Kidney (tissue), 14 donors: ENCODE results near the gene ZDHHC11. TPM values are rescaled to one million over a fixed set of nuclear protein-coding genes. Genes with fewer than 3 reads are reported as not detected.

Experiments
- DNase-seq, 5 donors: peaks; one replicate each; pipeline ENCODE4 v3.0.0-alpha.2; 2013 to 2020
- FAIRE-seq: peaks from 2 replicates; lab custom pipeline; 2012; peaks lifted over from hg19 to GRCh38; lab: Jason Lieb, UNC
- H3K27ac ChIP-seq, 2 donors: one replicate each; pipeline ENCODE4 v1.7.0; 2013; ENCODE audit warnings: low read depth in 2 of 2, low read length in 2 of 2, inconsistent platforms in 1 of 2
- H3K27me3 ChIP-seq: one replicate; pipeline ENCODE4 v1.7.1; 2013; ENCODE audit warnings: low read length, inconsistent platforms; ENCODE audit not compliant: control insufficient read depth, insufficient read depth
- H3K36me3 ChIP-seq, 3 donors: one replicate each; pipeline versions ENCODE4 v1.7.0 to v1.7.1; 2013; ENCODE audit warnings: low read length in 3 of 3, control low read depth in 1 of 3, inconsistent platforms in 1 of 3; ENCODE audit not compliant: insufficient read depth in 3 of 3, control insufficient read depth in 2 of 3
- H3K4me1 ChIP-seq, 3 donors: one replicate each; pipeline versions ENCODE4 v1.7.0 to v1.7.1; 2013; ENCODE audit warnings: low read length in 3 of 3, inconsistent platforms in 1 of 3, low read depth in 1 of 3; ENCODE audit not compliant: control insufficient read depth in 2 of 3, insufficient read depth in 2 of 3
- H3K4me3 ChIP-seq, 3 donors: one replicate each; pipeline versions ENCODE4 v1.7.0 to v1.8.1; 2013; ENCODE audit warnings: low read length in 3 of 3, control low read depth in 1 of 3, inconsistent platforms in 1 of 3
- H3K9ac ChIP-seq, 3 donors: one replicate each; pipeline versions ENCODE4 v1.7.0 to v1.7.1; 2013; ENCODE audit warnings: low read length in 3 of 3, control low read depth in 1 of 3, inconsistent platforms in 1 of 3
- H3K9me3 ChIP-seq, 3 donors: one replicate each; pipeline versions ENCODE4 v1.7.0 to v1.7.1; 2013; ENCODE audit warnings: low read length in 3 of 3, control low read depth in 1 of 3, inconsistent platforms in 1 of 3; ENCODE audit not compliant: control insufficient read depth in 2 of 3, insufficient read depth in 1 of 3
- intact Hi-C: fragments of 100-400 bp; cut with DNase I; formaldehyde crosslinking; loops from one replicate; pipeline ENCODE4 v1.11.1; 2022
- polyA plus RNA-seq: library from polyadenylated mRNA; stranded (reverse); fragments of 350-450 nt; fragmentation: Illumina TruSeq; extraction: RNeasy Lipid Tissue Mini Kit (QIAGEN cat#74804); gene quantifications from one replicate; pipeline ENCODE4 v1.2.3, GENCODE V29; 2014; ENCODE audit warnings: low read depth, low replicate concordance; ENCODE audit not compliant: insufficient read depth
- total RNA-seq: library from RNA; stranded (reverse); fragmentation: NEBNext Ultra II Directional; extraction: Animal tissue kit (Norgen Biotek cat#: 25700); gene quantifications from one replicate; pipeline ENCODE4 v1.2.1, GENCODE V29; 2021
- TF ChIP-seq, protein P1 (sequence below): IDR thresholded peaks from 3 replicates; pipeline ENCODE4 v1.5.1; 2012; ENCODE audit warnings: mild to moderate bottlenecking, moderate library complexity, borderline replicate concordance; ENCODE audit not compliant: insufficient read depth; ENCODE audit errors: extremely low read depth
- donor health status: control.
- donor health status: control.
- donor health status: control.
- donor health status: control.
- donor health status: control.
- donor health status: DM: yes; HTN: yes; CAD: no.
- donor health status: Normal renal cell carcinoma (clear cell type).

ZDHHC11 gene
- total and polyA plus RNA-seq, 2 donors from 2014 or later = 1.6 to 10.1 TPM

DNA sequence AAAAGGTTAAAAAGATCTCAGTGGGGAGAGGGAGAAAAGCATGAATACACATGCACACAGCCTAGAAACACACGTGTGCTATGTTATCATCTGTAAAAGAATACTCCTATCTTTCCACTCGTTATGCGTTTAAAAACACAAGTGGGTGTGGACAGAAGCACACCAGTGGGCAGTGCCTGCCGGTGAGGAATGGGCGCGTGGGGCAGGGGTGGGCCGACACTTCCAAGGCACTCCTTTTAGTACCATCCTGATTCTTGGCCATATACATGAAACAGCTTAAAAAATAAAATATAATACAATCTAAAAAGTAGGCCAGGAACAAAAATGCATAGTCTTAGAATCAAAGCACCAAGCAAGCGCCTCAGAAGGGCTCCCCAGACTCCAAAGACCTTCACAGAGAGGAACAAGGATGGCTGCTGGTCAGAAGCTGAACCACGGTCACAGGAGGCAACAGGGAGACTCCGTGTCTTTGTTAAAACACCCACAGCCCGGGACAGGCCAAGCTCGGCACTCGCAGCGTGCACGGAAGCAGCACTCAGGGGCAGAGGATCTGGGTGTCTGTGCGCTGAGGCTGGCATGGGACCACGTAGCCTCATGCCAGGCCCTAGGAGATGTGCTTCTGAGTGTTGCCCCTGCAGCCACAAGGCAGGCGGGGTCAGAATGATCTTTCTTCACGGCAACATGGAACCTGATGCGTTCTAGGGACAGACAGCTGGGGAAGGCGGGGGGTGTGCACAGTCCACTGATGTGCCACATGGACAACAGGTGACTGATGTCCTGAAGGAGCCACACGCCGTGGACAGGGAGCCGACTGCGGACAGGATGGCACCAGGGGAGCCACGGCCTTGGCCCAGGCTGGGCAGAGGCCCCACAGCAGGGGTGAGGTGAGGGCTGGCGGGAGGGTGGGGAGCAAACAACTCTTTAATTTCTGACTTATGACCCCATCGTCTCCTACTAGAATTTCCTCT lies 25.9 kb upstream of the ZDHHC11 start:
- Histone ChIP-seq H3K4me1 (no peaks in the 10 kb centered on the region), H3K9me3 (no peaks in the 10 kb centered on the region), H3K9ac (no peak overlapping the region), H3K27ac (no peak overlapping the region), H3K36me3 (peaks cover 3 to 37% (median 28%) of the 10 kb centered on the region in 3 donors), H3K4me3 (no peak overlapping the region), H3K27me3 (no peaks in the 10 kb centered on the region)
- no peak for FAIRE-seq
- TF ChIP-seq, protein P1, sequence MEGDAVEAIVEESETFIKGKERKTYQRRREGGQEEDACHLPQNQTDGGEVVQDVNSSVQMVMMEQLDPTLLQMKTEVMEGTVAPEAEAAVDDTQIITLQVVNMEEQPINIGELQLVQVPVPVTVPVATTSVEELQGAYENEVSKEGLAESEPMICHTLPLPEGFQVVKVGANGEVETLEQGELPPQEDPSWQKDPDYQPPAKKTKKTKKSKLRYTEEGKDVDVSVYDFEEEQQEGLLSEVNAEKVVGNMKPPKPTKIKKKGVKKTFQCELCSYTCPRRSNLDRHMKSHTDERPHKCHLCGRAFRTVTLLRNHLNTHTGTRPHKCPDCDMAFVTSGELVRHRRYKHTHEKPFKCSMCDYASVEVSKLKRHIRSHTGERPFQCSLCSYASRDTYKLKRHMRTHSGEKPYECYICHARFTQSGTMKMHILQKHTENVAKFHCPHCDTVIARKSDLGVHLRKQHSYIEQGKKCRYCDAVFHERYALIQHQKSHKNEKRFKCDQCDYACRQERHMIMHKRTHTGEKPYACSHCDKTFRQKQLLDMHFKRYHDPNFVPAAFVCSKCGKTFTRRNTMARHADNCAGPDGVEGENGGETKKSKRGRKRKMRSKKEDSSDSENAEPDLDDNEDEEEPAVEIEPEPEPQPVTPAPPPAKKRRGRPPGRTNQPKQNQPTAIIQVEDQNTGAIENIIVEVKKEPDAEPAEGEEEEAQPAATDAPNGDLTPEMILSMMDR = no peak
- intact Hi-C loops = no loop called here
- DNase-seq = peak in 1 of 5 donors; percentile 26

DNA sequence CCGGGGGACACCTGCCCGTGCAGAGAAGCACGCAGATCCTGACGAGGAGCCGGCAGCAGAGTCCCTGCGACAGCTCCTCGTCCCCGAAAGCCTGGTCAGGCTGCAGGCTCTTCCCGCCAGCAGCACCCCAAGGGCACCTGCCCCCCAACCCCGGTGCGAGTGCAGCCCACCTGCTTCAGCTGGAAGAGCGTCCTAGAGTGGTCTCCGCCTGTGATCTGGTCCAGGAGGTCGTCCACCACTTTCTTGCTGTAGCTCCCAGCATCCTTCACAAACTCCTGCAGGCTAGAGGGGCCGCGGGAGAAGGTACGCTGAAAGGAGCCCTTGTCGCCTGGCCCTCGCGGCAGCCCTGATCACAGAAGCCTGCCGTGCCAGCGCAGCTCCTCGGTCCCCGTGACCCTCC lies 25.1 kb upstream of the ZDHHC11 start:
- TF ChIP-seq, protein P1 = no peak
- intact Hi-C loops = no loop called here

GRCh38 chr5:873328-873727 lies 22.5 kb upstream of the ZDHHC11 start:
- Histone ChIP-seq H3K4me1 (no peaks in the 10 kb centered on the region), H3K4me3 (no peak overlapping the region), H3K36me3 (peaks cover 7 to 53% (median 42%) of the 10 kb centered on the region in 3 donors), H3K27me3 (no peaks in the 10 kb centered on the region), H3K9me3 (no peaks in the 10 kb centered on the region), H3K27ac (no peak overlapping the region), H3K9ac (no peak overlapping the region)
- DNase-seq (no peak), FAIRE-seq (no peak)
- intact Hi-C loops = no loop called here
- TF ChIP-seq, protein P1 = no peak

More for the DNA sequence above, 25.1 kb upstream of the ZDHHC11 start:
- no peaks in the 10 kb centered on the region for H3K9me3 ChIP-seq
- peaks cover 3 to 34% (median 27%) of the 10 kb centered on the region in 3 donors for H3K36me3 ChIP-seq
- FAIRE-seq (no peak), DNase-seq (peak in 1 of 5 donors; percentile 59)
- H3K9ac ChIP-seq = no peak overlapping the region
- no peaks in the 10 kb centered on the region for H3K27me3 ChIP-seq
- H3K4me3 ChIP-seq = no peak overlapping the region
- no peaks in the 10 kb centered on the region for H3K4me1 ChIP-seq
- no peak overlapping the region for H3K27ac ChIP-seq
